Measurements from ENCODE around the gene LY6G6C.

LY6G6C gene

DNA sequence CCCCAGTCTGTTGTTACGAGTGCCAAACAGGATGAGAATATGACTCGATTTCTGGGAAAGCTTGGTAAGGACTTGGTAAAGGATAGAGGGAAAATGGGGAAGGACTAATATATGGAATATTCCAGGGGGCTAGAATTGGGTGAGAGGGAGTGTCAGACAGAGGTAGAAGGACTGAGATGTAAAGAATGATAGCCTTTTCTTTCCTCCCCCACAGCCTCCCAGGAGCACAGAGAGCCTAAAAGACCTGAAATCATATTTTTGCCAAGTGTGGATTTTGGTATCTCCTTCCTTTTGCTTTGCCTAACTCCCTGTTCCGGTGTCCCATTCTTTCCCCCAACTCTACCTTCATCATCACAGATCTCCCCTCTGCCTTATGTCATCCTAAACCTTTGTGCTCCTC lies 21.3 kb upstream of the LY6G6C start:
- TF ChIP-seq CEBPB (IDR thresholded peaks at IDR 0.05) (no peak), FOXM1 (IDR thresholded peaks at IDR 0.05; ENCODE audit: borderline replicate concordance, low read depth) (no peak), RAD21 (IDR thresholded peaks at IDR 0.05; ENCODE audit: low read depth) (no peak), REST (IDR thresholded peaks at IDR 0.05; ENCODE audit: low read depth) (no peak), EGR1 (IDR thresholded peaks at IDR 0.05) (no peak), YY1 (IDR thresholded peaks at IDR 0.05; ENCODE audit: low read depth) (no peak), ZBTB7A (IDR thresholded peaks at IDR 0.05; ENCODE audit: low read depth) (no peak), NFIC (IDR thresholded peaks at IDR 0.05) (no peak)

- TF ChIP-seq YY1 (IDR thresholded peaks at IDR 0.05; ENCODE audit: low read depth) (no peak), REST (IDR thresholded peaks at IDR 0.05; ENCODE audit: low read depth) (no peak), CEBPB (IDR thresholded peaks at IDR 0.05) (no peak), USF1 (IDR thresholded peaks at IDR 0.05) (no peak), EGR1 (IDR thresholded peaks at IDR 0.05) (no peak), TAF1 (IDR thresholded peaks at IDR 0.05; ENCODE audit: low read depth) (no peak), TCF12 (IDR thresholded peaks at IDR 0.05; ENCODE audit: low read depth) (no peak), NFIC (IDR thresholded peaks at IDR 0.05) (no peak), FOXM1 (IDR thresholded peaks at IDR 0.05; ENCODE audit: borderline replicate concordance, low read depth) (no peak), EP300 (IDR thresholded peaks at IDR 0.05; ENCODE audit: borderline replicate concordance) (no peak), TEAD4 (IDR thresholded peaks at IDR 0.05) (no peak), ZBTB7A (IDR thresholded peaks at IDR 0.05; ENCODE audit: low read depth) (no peak), CREB1 (IDR thresholded peaks at IDR 0.05; ENCODE audit: low read depth) (no peak), RAD21 (IDR thresholded peaks at IDR 0.05; ENCODE audit: low read depth) (no peak)
- TF ChIP-seq, protein P1, sequence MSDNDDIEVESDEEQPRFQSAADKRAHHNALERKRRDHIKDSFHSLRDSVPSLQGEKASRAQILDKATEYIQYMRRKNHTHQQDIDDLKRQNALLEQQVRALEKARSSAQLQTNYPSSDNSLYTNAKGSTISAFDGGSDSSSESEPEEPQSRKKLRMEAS (IDR thresholded peaks at IDR 0.05), result no peak
Measured at GRCh38 chr6:31741815-31742214, 20.3 kb upstream of the LY6G6C start.

- no peak for TF ChIP-seq TAF1 (IDR thresholded peaks at IDR 0.05; ENCODE audit: low read depth)
- TF ChIP-seq REST (IDR thresholded peaks at IDR 0.05; ENCODE audit: low read depth), result peak; percentile 21
Measured at GRCh38 chr6:31740397-31741223, 19.1 kb upstream of the LY6G6C start.

DNA sequence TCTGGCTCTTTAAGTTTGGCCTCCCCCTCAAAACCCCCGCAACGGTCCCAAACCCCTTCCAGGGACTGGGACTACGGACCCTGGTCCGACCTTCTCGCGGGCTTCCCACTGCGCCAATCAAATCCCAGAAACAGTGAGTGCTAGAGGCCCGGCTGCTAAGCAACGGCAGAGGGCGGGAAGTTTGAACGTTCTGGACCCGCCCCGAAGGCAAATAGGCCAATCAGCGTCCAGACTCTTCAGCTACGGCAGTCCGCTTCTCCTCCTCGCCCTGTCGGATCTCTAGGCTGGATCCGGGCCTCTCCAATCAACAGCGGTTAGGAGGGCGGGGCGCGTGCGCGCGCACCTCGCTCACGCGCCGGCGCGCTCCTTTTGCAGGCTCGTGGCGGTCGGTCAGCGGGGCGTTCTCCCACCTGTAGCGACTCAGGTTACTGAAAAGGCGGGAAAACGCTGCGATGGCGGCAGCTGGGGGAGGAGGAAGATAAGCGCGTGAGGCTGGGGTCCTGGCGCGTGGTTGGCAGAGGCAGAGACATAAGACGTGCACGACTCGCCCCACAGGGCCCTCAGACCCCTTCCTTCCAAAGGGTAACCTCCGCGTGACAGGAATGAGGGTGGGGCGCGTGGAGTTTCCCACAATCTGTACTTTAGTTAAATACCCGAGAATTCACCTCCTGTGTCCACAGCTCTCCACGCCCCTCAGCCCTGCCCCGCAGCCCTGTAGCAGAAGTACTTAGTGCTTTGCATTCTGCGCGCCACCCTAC lies 18.3 kb upstream of the LY6G6C start, which contains the start of gene MSH5:
TSS of gene MSH5 (plus strand) at position 367 of the 758 bp plus-strand sequence. CDS start 462 bp downstream, outside the sequence.
- TF ChIP-seq NFIC (IDR thresholded peaks at IDR 0.05) (peak; percentile 32), EP300 (IDR thresholded peaks at IDR 0.05; ENCODE audit: borderline replicate concordance) (no peak; the same call in 1 of the 2 replicates), USF1 (IDR thresholded peaks at IDR 0.05) (peak; percentile 47), TAF1 (IDR thresholded peaks at IDR 0.05; ENCODE audit: low read depth) (peak; percentile 93), CEBPB (IDR thresholded peaks at IDR 0.05) (no peak), TEAD4 (IDR thresholded peaks at IDR 0.05) (peak; percentile 17; the same call in 1 of the 2 replicates), REST (IDR thresholded peaks at IDR 0.05; ENCODE audit: low read depth) (no peak), YY1 (IDR thresholded peaks at IDR 0.05; ENCODE audit: low read depth) (peak; percentile 87), RAD21 (IDR thresholded peaks at IDR 0.05; ENCODE audit: low read depth) (no peak), CREB1 (IDR thresholded peaks at IDR 0.05; ENCODE audit: low read depth) (no peak), ZBTB7A (IDR thresholded peaks at IDR 0.05; ENCODE audit: low read depth) (peak; percentile 80), FOXM1 (IDR thresholded peaks at IDR 0.05; ENCODE audit: borderline replicate concordance, low read depth) (peak; percentile 77), TCF12 (IDR thresholded peaks at IDR 0.05; ENCODE audit: low read depth) (peak; percentile 87), EGR1 (IDR thresholded peaks at IDR 0.05) (0 out of 2 replicates have a peak, but pooled peaks have one; percentile 18)
- TF ChIP-seq, protein P1 (IDR thresholded peaks at IDR 0.05), result peak; percentile 99
